Medulla oblongata (tissue), 1 donor: ENCODE data around the gene KCNQ1OT1.

Experiments used
- DNase-seq: peaks from one replicate; pipeline ENCODE4 v3.0.0-alpha.2; 2015; ENCODE audit errors: extremely low spot score

Gene KCNQ1OT1

DNA sequence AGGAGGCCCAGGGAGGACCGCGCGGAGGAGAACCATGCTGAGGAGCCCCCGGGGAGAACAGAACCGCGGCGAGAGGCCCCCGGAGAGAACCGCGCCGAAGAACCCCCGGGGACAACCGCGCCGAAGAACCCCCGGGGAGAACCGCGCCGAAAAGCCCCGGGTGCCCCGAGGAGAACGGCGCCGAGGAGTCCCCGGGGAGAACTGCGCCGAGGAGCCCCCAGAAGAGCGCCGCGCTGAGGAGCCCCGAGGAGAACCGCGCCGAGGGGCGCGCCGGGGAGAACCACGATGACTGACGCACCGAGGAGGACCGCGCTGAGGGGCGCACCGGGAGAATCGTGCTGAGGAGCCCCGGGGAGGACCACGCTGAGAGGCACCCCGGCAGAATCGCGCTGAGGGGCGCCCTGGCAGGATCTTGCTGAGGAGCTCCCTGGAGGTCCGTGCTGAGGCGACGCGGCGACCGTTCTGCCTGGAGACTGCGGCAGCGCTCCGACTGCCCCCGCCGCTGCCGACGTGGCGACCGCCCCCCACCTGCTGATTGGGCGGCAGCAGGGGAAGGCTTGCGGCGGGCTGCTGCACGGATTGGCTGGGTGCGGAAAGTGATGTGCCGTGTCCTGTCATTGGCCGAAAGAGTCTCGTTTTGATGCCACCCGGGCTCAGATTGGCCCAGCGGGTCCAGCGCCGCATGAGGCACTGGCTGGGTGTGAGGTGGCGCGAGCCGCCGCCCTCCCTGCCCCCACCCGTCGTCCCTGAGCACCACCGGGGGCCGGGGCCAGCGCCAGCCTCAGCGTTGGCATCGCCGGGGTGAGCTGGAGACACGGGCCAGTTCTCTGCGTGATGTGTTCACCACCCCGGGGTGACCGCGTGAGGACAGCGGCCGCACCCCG lies at the start of gene KCNQ1OT1:
KCNQ1OT1 (minus strand) TSS at position 464 of the 884 bp plus-strand sequence.
- DNase-seq: peak; percentile 92

DNA sequence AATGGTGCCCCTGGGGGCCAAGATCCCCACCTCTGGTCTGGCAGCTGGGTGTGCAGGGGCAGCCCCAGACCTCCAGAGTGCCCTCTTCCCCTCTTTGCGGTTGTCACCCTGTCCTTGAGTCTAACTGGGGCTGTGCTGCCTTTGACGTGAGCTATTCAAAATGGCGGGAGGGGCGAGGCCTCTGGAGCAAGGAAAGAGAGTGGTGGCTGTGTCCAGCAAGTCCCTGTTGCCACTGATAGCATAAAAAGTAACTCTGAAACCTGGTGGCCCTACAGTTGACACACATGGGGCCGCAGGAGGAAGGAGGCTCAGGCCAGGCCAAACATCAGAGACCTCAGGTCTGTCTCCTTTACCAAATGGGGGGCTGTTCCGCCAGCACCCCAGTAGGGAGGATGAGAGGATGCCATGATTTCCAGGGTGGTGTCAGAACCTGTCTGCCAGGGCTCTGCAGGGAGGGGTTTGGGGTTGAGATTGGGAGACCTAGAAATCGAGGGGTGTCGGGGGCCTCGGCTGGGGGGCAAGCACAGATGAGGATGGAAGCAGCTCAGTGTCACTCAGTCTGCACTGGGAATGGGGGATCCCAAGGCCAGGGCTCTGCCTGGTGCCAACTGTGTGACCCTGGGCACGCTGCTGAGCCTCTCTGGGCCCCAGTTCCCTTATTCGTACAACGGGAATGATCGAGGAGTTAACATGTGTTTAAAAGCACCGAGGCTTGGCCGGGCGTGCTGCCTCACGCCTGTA lies 49.2 kb upstream of the KCNQ1OT1 start:
- DNase-seq: no peak

DNA sequence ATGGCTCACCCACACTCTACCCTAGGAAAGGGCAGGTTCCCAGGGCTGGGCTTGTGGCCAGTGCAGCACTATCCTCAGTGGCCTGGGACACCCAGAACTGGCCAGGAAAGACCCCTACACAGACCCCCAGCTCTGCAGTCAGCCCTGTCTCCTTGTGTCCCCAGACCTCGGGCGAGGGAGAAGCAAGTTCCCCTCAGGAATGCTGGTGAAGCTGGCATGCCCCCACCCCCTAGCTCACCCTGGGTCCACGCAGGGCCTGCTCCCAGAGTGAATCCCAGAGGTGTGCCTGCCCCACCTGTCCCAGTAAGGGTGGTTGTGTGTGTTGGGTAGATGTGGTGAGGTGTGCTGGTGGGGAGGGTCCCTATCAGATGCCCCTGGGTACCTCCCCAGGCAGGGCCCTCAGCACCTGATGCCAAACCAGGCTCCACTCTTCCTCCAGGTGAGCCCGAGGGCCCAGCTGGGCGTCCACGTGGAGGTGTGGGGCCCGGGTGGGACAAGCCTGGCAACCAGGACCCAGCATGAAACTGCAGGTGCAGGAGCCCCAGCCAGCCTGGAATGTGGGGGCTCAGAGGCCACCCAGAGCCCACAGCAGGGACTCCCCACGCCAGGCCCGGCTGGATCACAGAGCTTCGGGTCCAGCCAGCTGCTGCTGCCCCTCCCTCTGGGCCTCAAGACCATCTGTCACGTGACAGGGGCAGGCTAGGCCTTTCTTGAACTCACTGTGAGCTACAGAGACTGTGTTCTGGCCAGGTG lies 48.4 kb upstream of the KCNQ1OT1 start:
- DNase-seq: no peak

DNA sequence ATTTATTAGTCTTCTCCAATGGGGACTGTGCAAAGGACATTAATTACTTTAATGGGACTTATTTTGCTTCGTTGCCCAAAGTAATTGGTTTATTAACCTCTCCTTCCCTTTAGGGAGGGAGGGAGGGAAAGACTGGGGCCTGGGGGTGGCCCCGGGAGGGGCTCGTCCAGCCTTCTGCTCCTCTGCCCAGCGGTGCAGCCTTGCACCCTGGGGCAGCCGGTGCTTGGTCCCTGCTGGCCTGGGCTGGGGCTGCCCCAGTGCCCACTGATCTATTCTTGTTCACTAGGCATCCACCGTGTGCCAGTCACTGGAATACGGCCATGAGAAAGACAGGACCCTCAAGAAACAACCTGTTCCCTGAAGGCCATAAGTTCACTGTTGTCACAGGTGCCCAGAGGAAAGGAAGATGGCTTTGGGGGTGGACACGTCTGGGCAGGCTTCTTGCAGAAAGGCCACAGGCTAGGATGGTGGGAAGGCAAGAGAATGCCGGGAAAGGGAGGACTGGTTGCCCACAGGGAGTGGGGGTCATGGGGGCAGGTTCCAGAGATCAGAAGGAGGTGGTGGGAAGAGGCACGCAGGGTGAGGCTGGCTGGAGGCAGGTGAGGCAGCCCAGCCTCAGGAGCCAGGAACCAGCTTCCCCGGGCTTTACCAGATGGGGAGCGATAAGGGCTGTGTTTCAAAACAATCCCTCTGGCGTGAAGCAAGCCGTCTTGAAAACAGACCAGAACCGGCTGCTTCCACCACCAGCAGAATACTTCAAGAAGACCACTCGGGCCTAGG lies 47.6 kb upstream of the KCNQ1OT1 start:
- no peak for DNase-seq

DNA sequence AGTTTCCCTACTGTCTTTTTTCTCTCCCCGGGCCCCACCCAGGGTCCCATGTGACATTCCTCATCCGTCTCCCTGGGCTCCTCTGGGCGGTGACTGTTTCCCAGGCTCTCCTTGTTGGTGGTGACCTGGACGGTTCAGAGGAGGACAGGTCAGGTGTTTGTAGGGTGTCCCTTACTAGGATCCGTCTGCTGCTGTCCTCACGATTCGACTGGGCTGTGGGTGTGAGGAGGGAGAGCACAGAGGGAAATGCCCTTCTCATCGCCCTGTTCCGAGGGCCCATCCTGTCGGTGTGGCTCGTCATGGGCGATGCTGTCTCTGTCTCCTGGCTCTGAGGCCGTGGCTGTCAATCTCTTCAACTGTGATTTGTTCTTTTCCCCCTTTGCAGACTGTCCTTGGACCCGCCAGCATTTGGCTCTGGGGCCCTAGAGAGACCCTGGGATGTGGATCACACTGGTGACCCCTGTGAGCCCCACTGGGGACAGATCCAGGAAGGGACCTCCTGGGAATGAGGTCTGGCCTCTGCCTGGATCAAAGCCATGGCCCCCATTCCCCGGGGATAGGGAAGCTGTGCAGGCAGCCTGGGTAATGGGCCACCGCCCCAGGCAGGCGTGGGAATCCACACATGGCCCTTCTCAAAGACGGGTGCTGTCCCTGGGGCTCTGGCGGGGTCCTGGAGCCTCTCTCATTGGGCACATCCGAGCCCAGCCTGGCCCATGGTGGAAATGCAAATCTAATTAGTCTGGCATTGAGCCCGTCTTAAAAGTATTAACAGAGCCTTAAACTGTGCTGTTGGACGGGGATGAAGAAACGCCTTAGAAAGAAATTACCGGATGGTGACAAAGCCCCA lies 46.8 kb upstream of the KCNQ1OT1 start:
- peak; percentile 27 for DNase-seq

DNA sequence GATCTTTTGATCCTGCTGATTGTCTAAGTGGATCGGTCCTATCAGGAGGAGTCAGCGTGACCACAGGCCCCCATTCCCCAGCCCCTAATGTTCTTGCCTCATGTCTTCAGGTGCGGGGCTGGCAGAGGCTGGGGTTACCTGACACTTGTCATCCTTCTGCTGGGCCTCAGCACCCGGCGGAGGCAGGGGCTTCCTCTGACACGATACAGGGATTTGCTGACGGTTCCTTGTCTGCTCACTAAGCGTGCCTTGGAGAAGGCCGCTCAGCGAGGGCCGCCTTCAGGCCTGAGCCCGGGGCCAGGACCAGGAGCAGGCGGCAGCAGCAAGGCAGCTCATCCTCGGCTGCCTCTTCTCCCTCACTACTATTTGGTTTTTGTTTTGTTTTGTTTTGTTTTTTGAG lies 45.7 kb upstream of the KCNQ1OT1 start:
- DNase-seq: no peak

DNA sequence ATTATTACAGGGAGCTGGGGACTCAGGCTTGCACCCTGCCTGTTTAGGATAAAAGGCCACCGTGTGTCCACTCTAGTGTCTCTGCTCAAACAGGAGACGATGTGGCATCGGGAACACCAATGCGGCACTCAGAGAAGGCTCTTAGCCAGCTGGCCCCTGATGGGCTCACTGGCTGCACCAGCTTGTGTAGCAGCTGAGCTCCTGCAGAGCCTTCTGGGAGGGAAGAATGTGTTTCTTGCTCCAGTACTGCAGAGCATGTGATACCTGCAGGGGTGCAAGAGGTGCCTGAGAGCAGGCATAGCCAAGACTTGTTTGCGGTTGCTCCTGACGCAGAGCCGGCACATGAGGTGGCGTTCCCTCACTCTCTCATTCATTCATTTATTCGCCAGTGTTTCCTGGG lies 44.4 kb upstream of the KCNQ1OT1 start:
- no peak for DNase-seq

DNA sequence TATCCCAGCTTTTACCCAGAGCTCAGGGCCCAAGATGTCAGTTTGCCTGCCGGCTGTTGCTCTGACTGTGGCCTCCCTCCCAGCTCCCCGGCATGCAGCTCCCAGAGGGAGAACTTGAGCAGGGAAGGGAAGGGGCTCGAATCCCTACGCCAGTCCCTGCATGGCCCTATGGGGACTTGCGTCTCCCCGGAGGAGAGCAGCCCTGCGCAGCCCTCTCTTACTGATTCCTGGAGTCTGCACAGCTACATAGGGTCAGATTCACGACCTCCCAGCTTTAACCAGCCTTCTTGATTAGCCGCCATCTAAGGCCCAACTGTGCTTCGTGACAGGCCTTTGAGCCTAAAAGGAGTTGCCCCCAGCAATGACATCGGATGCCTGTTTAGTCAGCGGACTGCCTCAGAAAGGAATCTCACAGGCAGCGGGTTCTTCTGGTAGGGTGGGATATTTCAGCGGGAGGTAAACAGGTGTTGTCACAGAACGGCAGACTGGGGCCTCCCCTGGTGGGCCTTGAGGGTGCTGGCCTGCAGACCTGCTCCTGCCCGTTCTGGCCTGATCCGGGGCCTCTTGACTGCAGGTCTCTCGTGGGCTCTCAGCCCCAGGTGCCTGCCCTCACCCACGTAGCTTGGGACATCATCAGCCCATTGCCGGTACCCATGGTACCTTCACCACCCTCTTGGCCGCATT lies 43.8 kb upstream of the KCNQ1OT1 start:
- no peak for DNase-seq

DNA sequence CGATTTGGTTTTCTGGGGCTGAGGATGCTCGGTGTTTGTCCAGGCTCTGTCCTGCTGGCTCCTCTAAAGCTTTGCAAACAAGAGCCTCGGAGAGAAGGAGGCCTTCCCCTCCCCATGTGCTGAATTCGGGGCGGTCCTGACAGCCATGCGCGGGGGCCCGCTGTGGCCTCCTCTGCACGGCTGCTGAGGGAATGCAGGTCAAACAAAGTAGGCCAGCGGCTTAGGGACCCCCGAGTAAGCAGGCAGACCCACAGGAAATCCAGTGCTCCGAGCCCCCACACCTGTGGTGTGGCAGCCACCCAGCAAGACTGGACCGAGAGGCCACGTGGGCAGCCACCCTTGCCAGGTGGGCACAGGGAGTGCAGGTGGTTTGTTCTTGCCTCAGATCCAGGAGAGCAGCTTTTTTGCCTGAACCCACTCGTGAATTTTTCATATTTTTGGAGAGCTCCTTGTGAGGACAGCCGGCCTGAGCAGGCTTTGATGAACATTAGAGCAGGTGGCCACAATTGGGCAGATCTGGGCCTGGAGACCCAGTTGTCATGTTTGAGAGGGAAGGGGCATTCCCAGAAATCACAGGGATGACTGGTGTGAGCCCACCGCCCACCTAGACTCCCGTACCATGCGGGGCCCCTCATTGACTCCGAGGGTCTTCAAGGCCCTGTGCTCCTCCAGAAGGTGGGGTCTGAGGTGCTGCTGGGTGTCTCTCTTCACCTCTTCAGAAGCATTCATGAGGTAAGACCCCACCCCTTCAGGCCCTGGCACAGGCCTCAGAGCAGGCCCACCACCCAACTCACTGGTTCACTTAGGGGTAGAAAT lies 43.0 kb upstream of the KCNQ1OT1 start:
- DNase-seq: no peak

DNA sequence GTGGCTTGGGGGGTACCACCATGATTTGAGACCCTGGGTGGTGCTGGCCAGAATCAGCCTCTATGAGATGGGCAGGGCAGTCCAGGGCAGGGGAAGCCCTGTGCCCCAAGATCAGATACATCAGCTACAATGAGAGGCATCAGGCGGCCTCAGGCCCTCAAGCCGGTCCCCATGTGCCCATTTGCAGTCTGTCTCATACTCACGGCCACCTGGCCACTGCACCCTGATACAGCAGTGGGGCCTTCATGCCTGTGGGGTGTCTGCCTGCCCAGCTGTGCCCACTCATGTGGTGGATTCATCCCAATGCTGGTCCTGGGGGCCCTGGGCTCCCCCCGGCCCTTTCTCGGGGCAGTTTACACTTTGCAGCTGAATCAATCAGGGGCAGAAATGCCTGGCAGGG lies 42.4 kb upstream of the KCNQ1OT1 start:
- DNase-seq: no peak

DNA sequence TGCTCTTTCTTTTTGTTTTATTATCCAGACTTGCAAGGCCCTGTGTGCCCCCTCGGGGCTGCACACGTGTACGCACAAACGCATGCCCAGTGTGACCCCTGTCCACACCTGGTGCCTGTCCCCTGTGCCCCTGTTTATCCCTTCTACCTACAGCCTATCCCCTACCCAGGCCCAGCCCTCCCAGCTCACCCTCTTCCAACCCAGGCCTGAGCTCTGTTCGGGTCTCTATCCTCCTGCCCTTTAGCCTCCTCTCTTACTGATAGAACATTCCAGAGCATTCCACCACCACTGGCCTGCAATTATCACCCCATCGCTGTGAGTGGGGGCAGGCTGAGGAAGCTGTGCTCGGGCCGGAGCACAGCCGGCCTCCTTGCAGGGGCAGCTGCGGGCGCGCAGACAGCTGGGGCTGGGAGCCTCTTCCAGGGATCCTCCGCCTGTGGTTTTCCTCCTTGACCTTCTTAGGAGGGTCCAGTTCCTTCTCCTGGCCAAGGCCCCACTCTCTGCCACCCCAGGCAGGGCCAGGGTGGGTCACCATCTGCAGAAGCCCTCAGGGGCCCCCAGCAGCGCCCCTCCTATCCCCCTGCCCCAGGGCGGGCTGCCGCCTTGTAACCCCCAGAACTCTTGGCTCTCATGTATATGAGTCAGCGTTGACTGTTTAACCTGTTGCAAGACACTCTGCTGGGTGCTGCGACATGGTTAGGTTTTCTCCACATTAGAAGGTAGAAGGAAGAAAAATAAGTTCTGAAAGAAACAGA lies 41.8 kb upstream of the KCNQ1OT1 start:
- DNase-seq: no peak

DNA sequence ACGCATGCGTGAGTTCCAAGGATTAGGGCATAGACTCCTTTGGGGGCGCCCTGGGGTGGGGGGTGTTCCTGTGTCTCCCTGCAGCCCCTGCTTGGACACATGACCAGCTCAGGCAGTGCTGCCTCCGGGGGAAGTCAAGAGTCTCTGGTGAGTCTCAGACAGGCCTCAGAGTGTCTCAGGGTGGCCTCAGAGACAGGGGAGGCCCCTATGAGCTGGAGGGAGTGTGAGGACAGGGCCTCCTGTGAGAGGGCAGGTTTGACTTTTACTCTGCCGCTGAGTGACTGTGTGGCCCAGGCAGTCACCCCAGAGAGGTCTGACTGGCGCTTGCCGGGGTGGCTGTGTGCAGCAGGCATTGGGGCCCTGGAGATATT lies 41.2 kb upstream of the KCNQ1OT1 start:
- no peak for DNase-seq

DNA sequence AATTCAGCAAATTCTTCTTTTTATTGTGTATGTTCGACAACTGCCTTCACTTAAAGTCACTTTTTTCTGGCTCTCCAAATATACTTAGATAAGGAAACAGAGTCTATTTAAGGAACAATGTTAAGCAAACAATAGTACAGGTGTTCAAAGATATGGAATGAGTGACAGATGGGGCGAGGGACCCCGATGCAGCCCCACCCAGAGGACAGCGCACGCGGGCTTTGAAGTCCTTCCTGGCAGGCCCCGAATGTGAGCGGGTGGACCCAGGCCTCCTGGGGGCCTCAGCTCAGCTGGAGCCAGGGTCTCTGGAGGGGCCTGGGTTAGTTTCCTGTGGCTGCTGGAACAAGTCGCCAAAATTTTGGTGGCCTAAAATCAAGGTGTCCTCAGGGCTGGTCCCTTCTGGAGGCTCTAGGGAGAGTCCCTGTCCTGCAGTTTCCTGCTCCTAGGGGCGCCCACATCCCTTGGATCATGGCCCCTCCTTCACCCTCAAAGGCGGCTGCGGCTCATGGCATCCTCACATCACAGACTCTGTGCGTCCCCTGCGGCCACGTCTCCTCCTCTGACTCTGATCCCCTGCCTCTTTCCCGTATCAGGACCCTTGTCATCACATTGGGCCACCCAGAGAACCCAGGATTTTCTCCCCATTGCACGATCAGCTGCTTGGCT lies 40.6 kb upstream of the KCNQ1OT1 start:
- no peak for DNase-seq

DNA sequence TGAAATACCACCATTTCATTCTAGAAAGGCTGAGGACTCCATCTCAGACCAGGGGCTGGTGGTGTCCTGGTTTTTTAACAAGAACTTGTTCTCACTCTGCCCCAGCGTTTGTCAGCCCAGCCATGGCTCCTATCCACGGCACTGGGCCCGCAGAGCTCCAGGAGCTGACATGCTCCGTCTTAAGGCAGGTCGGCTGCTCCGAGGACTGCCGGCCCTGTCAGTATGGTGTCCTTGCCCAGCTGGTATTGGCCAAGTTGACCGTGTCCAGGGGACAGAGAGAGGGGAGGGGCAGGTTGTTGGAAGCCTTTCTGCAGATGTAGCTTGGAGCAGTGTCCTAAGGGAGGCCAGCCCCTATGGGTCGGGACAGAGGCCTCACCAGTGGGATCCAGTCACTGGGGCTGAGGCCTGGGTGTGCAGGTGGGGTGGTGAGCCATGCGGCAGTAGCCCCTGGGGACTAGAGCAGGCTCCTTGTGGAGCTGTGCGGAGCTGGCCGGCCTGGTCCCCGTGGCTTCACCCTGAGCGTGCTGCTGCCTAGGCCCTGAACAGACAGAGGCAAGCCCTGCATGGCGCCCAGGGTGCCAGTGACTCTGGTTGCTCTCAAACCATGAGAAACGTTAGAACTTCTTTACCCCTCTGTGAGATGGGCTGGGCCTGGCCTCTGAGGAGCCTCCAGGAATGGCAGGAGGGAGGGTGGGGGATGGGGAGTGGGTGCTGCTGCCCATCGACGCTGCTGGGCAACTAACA lies 39.9 kb upstream of the KCNQ1OT1 start:
- DNase-seq: no peak

DNA sequence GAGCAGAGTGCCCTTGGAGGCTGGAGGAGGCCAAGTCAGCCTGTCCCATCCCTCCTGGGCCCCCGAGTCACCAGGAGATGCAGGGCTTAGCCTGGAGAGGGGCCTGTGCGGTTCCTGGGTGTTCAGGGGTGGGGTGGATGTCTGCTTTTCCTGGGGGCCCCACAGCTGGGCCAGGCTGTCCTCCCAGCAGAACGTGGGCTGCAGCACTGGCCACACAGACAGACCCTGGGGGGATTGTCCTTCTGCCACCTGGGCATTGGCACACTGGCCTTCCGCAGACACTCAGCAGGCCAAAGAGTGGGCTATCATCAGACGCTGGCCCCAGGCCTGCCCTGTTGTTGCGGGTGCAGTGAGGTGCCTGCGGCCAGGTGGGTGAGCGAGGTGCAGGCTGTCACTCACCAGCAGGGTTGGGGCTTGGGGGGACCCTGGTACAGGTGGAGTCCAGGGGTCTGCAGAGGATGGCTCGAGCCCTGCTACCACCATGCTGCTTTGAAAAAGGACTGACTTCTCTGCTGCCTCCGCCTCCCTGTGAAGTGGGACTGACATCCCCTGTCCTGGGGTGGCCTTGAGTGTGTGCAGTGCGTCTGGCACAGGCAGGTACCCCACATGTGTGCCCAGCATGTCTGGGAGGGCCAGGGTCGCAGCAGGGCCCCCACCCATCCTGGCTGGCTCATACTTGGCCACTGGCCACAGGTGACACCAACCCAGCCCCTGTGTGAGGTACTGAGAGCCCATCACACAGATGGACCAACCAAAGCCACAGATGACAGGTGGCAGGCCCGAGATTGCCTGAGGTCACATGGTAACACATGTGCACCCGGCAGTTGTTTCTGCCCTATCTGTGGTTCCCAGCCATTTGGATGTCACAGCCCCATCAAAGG lies 39.0 kb upstream of the KCNQ1OT1 start:
- DNase-seq: no peak

DNA sequence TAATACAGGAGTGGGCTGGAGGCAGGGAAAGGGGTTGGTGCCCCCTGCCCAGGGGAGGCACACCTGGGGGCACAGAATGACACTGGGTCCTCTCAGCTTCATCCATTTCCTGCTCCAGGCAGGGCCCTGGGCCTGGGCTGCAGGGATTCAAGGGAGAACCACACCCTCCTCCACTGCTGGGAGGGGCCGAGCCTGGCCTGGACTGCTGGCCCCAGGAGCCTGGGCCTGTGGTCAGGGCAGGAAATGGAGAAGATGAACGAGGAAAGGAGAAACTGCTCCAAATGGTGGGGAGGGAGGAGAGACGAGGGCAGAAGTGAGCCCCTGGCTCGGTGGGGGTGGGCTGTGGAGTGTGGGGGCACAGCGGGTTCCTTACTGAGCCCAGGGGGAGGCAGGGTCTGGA lies 38.1 kb upstream of the KCNQ1OT1 start:
- DNase-seq: no peak
